Suprapubic skin (tissue), 4 donors: Measurements from ENCODE around the gene MARCKS. TPM values are rescaled to one million over a fixed set of nuclear protein-coding genes. Genes with fewer than 3 reads are reported as not detected.
A peak's percentile ranks its signal among the peaks of the same experiment; 100 is the strongest.

ENCODE experiments used
- DNase-seq, 2 donors: peaks; one replicate each; pipeline ENCODE4 v3.0.0-alpha.2; 2019; ENCODE audit warnings: low spot score in 2 of 2
- H3K27ac ChIP-seq: fragments of 200-600 bp; sonication (generic); one replicate; pipeline ENCODE4 v1.5.1; 2019
- H3K27me3 ChIP-seq: fragments of 200-600 bp; sonication (generic); one replicate; pipeline ENCODE4 v1.5.1; 2019
- H3K36me3 ChIP-seq: fragments of 200-600 bp; sonication (generic); one replicate; pipeline ENCODE4 v1.5.1; 2019
- H3K4me1 ChIP-seq: fragments of 200-600 bp; sonication (generic); one replicate; pipeline ENCODE4 v1.5.1; 2019
- H3K4me3 ChIP-seq: fragments of 200-600 bp; sonication (generic); one replicate; pipeline ENCODE4 v1.5.1; 2019; ENCODE audit warnings: mild to moderate bottlenecking
- H3K9me3 ChIP-seq: fragments of 200-600 bp; sonication (generic); one replicate; pipeline ENCODE4 v1.5.1; 2019
- CTCF ChIP-seq, 2 donors: fragments of 200-600 bp in 1 of 2; fragments of 450-650 bp in 1 of 2; sonication (generic) in 1 of 2; IDR thresholded peaks; one replicate each; pipeline ENCODE4 v1.5.1; 2016 to 2019; ENCODE audit warnings: antibody characterized with exemption in 2 of 2, mild to moderate bottlenecking in 1 of 2, moderate library complexity in 1 of 2
- EP300 ChIP-seq: sonication (generic); formaldehyde crosslinking; IDR thresholded peaks from one replicate; pipeline ENCODE4 v1.6.1; 2017; ENCODE audit warnings: antibody characterized with exemption
- POLR2A ChIP-seq, 2 donors: fragments of 450-650 bp; IDR thresholded peaks; one replicate each; pipeline ENCODE4 v1.6.1; 2017; ENCODE audit warnings: antibody characterized with exemption in 2 of 2, mild to moderate bottlenecking in 2 of 2, moderate library complexity in 2 of 2
- POLR2AphosphoS5 ChIP-seq, 3 donors: sonication (generic); formaldehyde crosslinking; IDR thresholded peaks; one replicate each; pipeline ENCODE4 v1.6.1; 2017; ENCODE audit warnings: antibody characterized with exemption in 3 of 3
- WGBS: methylation state at CpG from one replicate; pipeline ENCODE4 v1.1.5; 2018; 5-methylcytosine and 5-hydroxymethylcytosine counted together
- total RNA-seq, 4 donors: library from RNA; depleted of rRNA; stranded (reverse); fragments of >200 nt; gene quantifications; one replicate each; pipeline ENCODE4 v1.1.0, GENCODE V29; 2016

MARCKS gene
- total RNA-seq, 4 donors from 2014 or later: 49.3 to 57.1 (median 54.6) TPM

GRCh38 chr6:113853252-113853651 lies 3.9 kb upstream of the MARCKS start:
- no peaks in the 10 kb centered on the region for H3K27me3 ChIP-seq
- DNase-seq: no peak
- WGBS: 89% methylated on average over 3 of the region's 3 CpGs
- H3K27ac ChIP-seq: no peak overlapping the region
- H3K4me1 ChIP-seq: peaks cover 18% of the 10 kb centered on the region
- no peaks in the 10 kb centered on the region for H3K9me3 ChIP-seq
- TF ChIP-seq POLR2A (IDR thresholded peaks at IDR 0.05) (no peak), EP300 (no peak), CTCF (IDR thresholded peaks at IDR 0.05) (no peak)
- no peaks in the 10 kb centered on the region for H3K36me3 ChIP-seq
- H3K4me3 ChIP-seq: no peak overlapping the region

GRCh38 chr6:113854531-113855499 lies 2.3 kb upstream of the MARCKS start:
- Histone ChIP-seq H3K4me1 (peaks cover 24% of the 10 kb centered on the region), H3K9me3 (no peaks in the 10 kb centered on the region), H3K27ac (peak overlapping the region; percentile 92), H3K36me3 (no peaks in the 10 kb centered on the region), H3K4me3 (peak overlapping the region; percentile 75), H3K27me3 (no peaks in the 10 kb centered on the region)
- WGBS: 2% methylated on average over 53 of the region's 56 CpGs
- TF ChIP-seq POLR2AphosphoS5 (IDR thresholded peaks at IDR 0.05) (no peak), EP300 (no peak), POLR2A (IDR thresholded peaks at IDR 0.05) (no peak), CTCF (IDR thresholded peaks at IDR 0.05) (no peak)
- DNase-seq: peak; percentile 85 to 86

GRCh38 chr6:113855500-113856374 lies 1.4 kb upstream of the MARCKS start:
- Histone ChIP-seq H3K27me3 (no peaks in the 10 kb centered on the region), H3K9me3 (no peaks in the 10 kb centered on the region), H3K4me1 (peaks cover 29% of the 10 kb centered on the region), H3K4me3 (peak overlapping the region; percentile 75), H3K36me3 (no peaks in the 10 kb centered on the region), H3K27ac (peak overlapping the region; percentile 92)
- TF ChIP-seq EP300: no peak
- TF ChIP-seq POLR2A (IDR thresholded peaks at IDR 0.05): no peak
- no peak for TF ChIP-seq CTCF (IDR thresholded peaks at IDR 0.05)
- TF ChIP-seq POLR2AphosphoS5 (IDR thresholded peaks at IDR 0.05): no peak
- DNase-seq: peak in 1 of 2 donors; percentile 65
- 1% methylated on average over 27 of the region's 27 CpGs for WGBS

- peak overlapping the region; percentile 92 for H3K27ac ChIP-seq
- no peaks in the 10 kb centered on the region for H3K9me3 ChIP-seq
- H3K36me3 ChIP-seq: no peaks in the 10 kb centered on the region
- H3K4me1 ChIP-seq: peaks cover 31% of the 10 kb centered on the region
- H3K27me3 ChIP-seq: no peaks in the 10 kb centered on the region
- WGBS: under 1% methylated on average over 10 of the region's 10 CpGs
- no peak for DNase-seq
- no peak for TF ChIP-seq EP300
- TF ChIP-seq CTCF (IDR thresholded peaks at IDR 0.05): no peak
- no peak for TF ChIP-seq POLR2A (IDR thresholded peaks at IDR 0.05)
- no peak for TF ChIP-seq POLR2AphosphoS5 (IDR thresholded peaks at IDR 0.05)
- peak overlapping the region; percentile 75 for H3K4me3 ChIP-seq
Observed at GRCh38 chr6:113856375-113856624, 845 bp upstream of the MARCKS start.
